Measurements from ENCODE around the gene CYREN.

GRCh38 chr7:135208102-135208793 is 37.7 kb upstream of the CYREN start:
- TF ChIP-seq CTCF (conservative IDR thresholded peaks at IDR 0.05 in 1 of 2, IDR thresholded peaks at IDR 0.05 in 1 of 2; ENCODE audit: low read depth in 1 of 2, low read length in 2 of 2): no peak
- no peak for TF ChIP-seq EZH2 (IDR thresholded peaks at IDR 0.05; ENCODE audit: low read length, missing control alignments)
